Common myeloid progenitor, CD34-positive (primary cell): ENCODE data around the gene LAMA4.

Experiments
- CTCF ChIA-PET: fragments of 350-600 bp; sonication (Branson Sonifier 250); formaldehyde crosslinking; loops from one replicate; lab custom pipeline; 2021; ENCODE audit warnings: antibody characterized with exemption; lab: Charles Lee
- POLR2A ChIA-PET: fragments of 350-600 bp; sonication (Branson Sonifier 250); formaldehyde crosslinking; loops from one replicate; lab custom pipeline; 2021; ENCODE audit warnings: antibody characterized with exemption; lab: Charles Lee
- DNase-seq, 3 donors: peaks; one replicate each; pipeline versions ENCODE4 v3.0.0 to v3.0.0-alpha.2; 2013
- H3K27ac ChIP-seq, 2 experiments: 1 replicate in 1 of 2; 2 replicates in 1 of 2; pipeline ENCODE4 v1.7.0; 2013; ENCODE audit warnings: inconsistent platforms in 2 of 2, low read length in 2 of 2, mild to moderate bottlenecking in 2 of 2, low read depth in 1 of 2, moderate library complexity in 1 of 2; ENCODE audit not compliant: severe bottlenecking in 2 of 2, insufficient read depth in 1 of 2, poor library complexity in 1 of 2
- H3K27me3 ChIP-seq, 5 experiments: replicated peaks in 2 of 5; 1 replicate in 3 of 5; 2 replicates in 2 of 5; pipeline versions ENCODE4 v1.6.1 to v1.7.0; 2013; ENCODE audit warnings: low read length in 4 of 5, mild to moderate bottlenecking in 2 of 5, moderate library complexity in 2 of 5, inconsistent platforms in 1 of 5; ENCODE audit not compliant: insufficient read depth in 5 of 5, control insufficient read depth in 4 of 5
- H3K36me3 ChIP-seq, 4 experiments: 1 replicate in 2 of 4; 2 replicates in 2 of 4; pipeline versions ENCODE4 v1.6.1 to v1.7.0; 2013; ENCODE audit warnings: low read length in 3 of 4, control low read depth in 1 of 4, mild to moderate bottlenecking in 1 of 4; ENCODE audit not compliant: control insufficient read depth in 4 of 4, insufficient read depth in 4 of 4
- H3K4me1 ChIP-seq, 4 experiments: 1 replicate in 3 of 4; 2 replicates in 1 of 4; pipeline versions ENCODE4 v1.6.1 to v1.7.1; 2013; ENCODE audit warnings: low read length in 3 of 4, mild to moderate bottlenecking in 3 of 4, control low read depth in 1 of 4, inconsistent platforms in 1 of 4, moderate library complexity in 1 of 4; ENCODE audit not compliant: control insufficient read depth in 4 of 4, insufficient read depth in 4 of 4; ENCODE audit errors: control extremely low read depth in 1 of 4
- H3K4me3 ChIP-seq, 7 experiments: 1 replicate in 4 of 7; 2 replicates in 3 of 7; pipeline versions ENCODE4 v1.5.1 to v1.7.0; 2013; ENCODE audit warnings: mild to moderate bottlenecking in 7 of 7, low read length in 6 of 7, moderate library complexity in 6 of 7, inconsistent platforms in 2 of 7, low read depth in 2 of 7, control low read depth in 1 of 7; ENCODE audit not compliant: insufficient read depth in 4 of 7, control insufficient read depth in 1 of 7; ENCODE audit errors: extremely low read depth in 1 of 7
- H3K9me3 ChIP-seq, 5 experiments: 1 replicate in 4 of 5; 2 replicates in 1 of 5; pipeline versions ENCODE4 v1.6.1 to v1.7.1; 2013; ENCODE audit warnings: low read length in 4 of 5, mild to moderate bottlenecking in 2 of 5, inconsistent platforms in 1 of 5, low read depth in 1 of 5, moderate library complexity in 1 of 5; ENCODE audit not compliant: control insufficient read depth in 4 of 5, insufficient read depth in 2 of 5; ENCODE audit errors: control extremely low read depth in 1 of 5
- WGBS: methylation state at CpG from one replicate; pipeline ENCODE4 v1.1.5; 2013; ENCODE audit not compliant: insufficient coverage; 5-methylcytosine and 5-hydroxymethylcytosine counted together

The LAMA4 gene

GRCh38 chr6:112180095-112180820, 74.1 kb downstream of the LAMA4 start:
- no CpG with 5 or more reads among the region's 6 CpGs for WGBS
- no peaks in the 10 kb centered on the region for H3K9me3 ChIP-seq
- ChIA-PET POLR2A (no interaction called here), CTCF (interaction anchor here (0.7 to 11.1 kb wide), 24 partner anchors 9 to 1679 kb away, joined by 3 to 130 read pairs (median 5); no protein-coding TSS in a partner anchor)
- H3K27ac ChIP-seq, result no peak overlapping the region
- H3K27me3 ChIP-seq, result peaks cover 0 to 10% (median 3%) of the 10 kb centered on the region in 5 experiments
- peaks cover 0 to 2% (median 0%) of the 10 kb centered on the region in 4 experiments for H3K4me1 ChIP-seq
- peak; percentile 88 to 92 (median 90) for DNase-seq
- no peaks in the 10 kb centered on the region for H3K36me3 ChIP-seq
- no peak overlapping the region for H3K4me3 ChIP-seq

GRCh38 chr6:112179631-112180030, 74.7 kb downstream of the LAMA4 start:
- Histone ChIP-seq H3K27ac (no peak overlapping the region), H3K36me3 (no peaks in the 10 kb centered on the region), H3K27me3 (peaks cover 0 to 10% (median 3%) of the 10 kb centered on the region in 5 experiments), H3K4me3 (no peak overlapping the region), H3K4me1 (peaks cover 0 to 2% (median 0%) of the 10 kb centered on the region in 4 experiments), H3K9me3 (no peaks in the 10 kb centered on the region)
- ChIA-PET CTCF (interaction anchor here (0.7 to 11.1 kb wide), 22 partner anchors 9 to 1679 kb away, joined by 3 to 130 read pairs (median 6); no protein-coding TSS in a partner anchor), POLR2A (no interaction called here)
- no peak for DNase-seq
- 100% methylated on average over 1 of the region's 3 CpGs for WGBS

DNA sequence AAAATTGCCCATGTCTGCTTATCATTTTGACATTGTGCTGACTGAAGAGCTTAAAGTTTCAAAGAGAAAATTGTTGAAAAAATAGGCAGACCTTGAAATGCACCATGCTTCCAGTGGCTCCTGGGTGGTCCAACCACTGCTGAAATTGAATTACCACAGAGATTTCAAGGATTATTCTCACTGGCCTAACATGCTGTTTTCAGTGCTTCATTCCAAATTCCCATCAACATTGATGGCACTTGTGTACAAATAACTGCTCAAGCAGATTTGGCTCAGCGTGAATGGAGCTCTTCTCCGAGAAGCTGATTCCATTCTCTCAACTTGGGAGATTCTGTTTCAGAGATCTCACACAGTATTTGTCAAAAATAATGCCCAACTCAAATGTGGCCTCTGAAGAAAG, 75.5 kb downstream of the LAMA4 start:
- Histone ChIP-seq H3K4me3 (no peak overlapping the region), H3K36me3 (no peaks in the 10 kb centered on the region), H3K27me3 (peaks cover 0 to 10% (median 3%) of the 10 kb centered on the region in 5 experiments), H3K9me3 (no peaks in the 10 kb centered on the region), H3K4me1 (peaks cover 0 to 2% (median 0%) of the 10 kb centered on the region in 4 experiments), H3K27ac (no peak overlapping the region)
- ChIA-PET CTCF (interaction anchor here (0.8 to 11.1 kb wide), 13 partner anchors 15 to 483 kb away, joined by 3 to 130 read pairs (median 6); no protein-coding TSS in a partner anchor), POLR2A (no interaction called here)
- WGBS, result 94% methylated on average over 2 of the region's 2 CpGs
- DNase-seq, result no peak

DNA sequence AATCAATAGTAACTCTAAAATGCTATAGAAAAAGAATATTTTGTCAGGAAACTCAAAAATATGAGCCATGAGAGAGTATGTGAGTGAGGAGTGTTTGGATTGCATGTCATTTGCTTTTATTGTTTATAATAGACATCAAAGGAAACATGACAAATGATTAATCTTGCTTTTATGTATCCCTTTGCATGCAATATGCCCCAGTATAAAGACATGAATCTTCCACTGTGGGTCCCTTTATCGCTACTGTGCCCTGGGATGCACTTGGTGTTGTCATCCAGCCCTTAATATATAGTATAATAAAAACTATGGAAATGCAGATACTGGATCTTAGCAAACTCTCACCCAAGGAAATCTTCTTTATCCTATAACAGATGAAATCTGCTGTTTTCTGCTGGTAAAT, 77.3 kb downstream of the LAMA4 start:
- Histone ChIP-seq H3K36me3 (no peaks in the 10 kb centered on the region), H3K9me3 (no peaks in the 10 kb centered on the region), H3K27ac (no peak overlapping the region), H3K27me3 (peaks cover 0 to 10% (median 3%) of the 10 kb centered on the region in 5 experiments), H3K4me3 (no peak overlapping the region), H3K4me1 (no peaks in the 10 kb centered on the region)
- DNase-seq, result no peak
- POLR2A ChIA-PET, result no interaction called here
- WGBS, result no CpG with 5 or more reads among the region's 1 CpG
- CTCF ChIA-PET, result interaction anchor here (0.8 to 11.1 kb wide), 3 partner anchors 12 to 131 kb away, joined by 3 to 130 read pairs (median 5); no protein-coding TSS in a partner anchor

- WGBS, result 20% methylated on average over 1 of the region's 4 CpGs
These were observed 78.2 kb downstream of the LAMA4 start for GRCh38 chr6:112176175-112176574.

GRCh38 chr6:112173221-112173804, 81.1 kb downstream of the LAMA4 start:
- no peaks in the 10 kb centered on the region for H3K36me3 ChIP-seq
- no peaks in the 10 kb centered on the region for H3K9me3 ChIP-seq
- H3K27me3 ChIP-seq, result peaks cover 0 to 3% (median 2%) of the 10 kb centered on the region in 5 experiments
- no peak for DNase-seq
- POLR2A ChIA-PET, result no interaction called here
- no peak overlapping the region for H3K27ac ChIP-seq
- CTCF ChIA-PET, result interaction anchor here (0.6 to 1.2 kb wide), 4 partner anchors 90 to 198 kb away, joined by 3 read pairs; no protein-coding TSS in a partner anchor
- H3K4me3 ChIP-seq, result no peak overlapping the region
- H3K4me1 ChIP-seq, result no peaks in the 10 kb centered on the region
- 80% methylated on average over 1 of the region's 2 CpGs for whole genome bisulfite sequencing

More at GRCh38 chr6:112176175-112176574, 78.2 kb downstream of the LAMA4 start:
- DNase-seq, result no peak
- ChIA-PET CTCF (interaction anchor here (0.8 to 11.1 kb wide), 4 partner anchors 13 to 132 kb away, joined by 3 to 130 read pairs (median 4); no protein-coding TSS in a partner anchor), POLR2A (no interaction called here)
- Histone ChIP-seq H3K36me3 (no peaks in the 10 kb centered on the region), H3K27me3 (peaks cover 0 to 10% (median 3%) of the 10 kb centered on the region in 5 experiments), H3K4me3 (no peak overlapping the region), H3K4me1 (no peaks in the 10 kb centered on the region), H3K9me3 (no peaks in the 10 kb centered on the region), H3K27ac (no peak overlapping the region)
